ENCODE measurements around the gene FOCAD.
"Not testable (repeated sequence)": the region's sequence is repeated elsewhere in the genome, so short reads cannot be mapped to it uniquely, and the experiment has no call there.

GRCh38 chr9:20973246-20973947, 289.3 kb downstream of the FOCAD start:
- TF ChIP-seq EZH2 (IDR thresholded peaks at IDR 0.05; ENCODE audit: low read length, unreplicated experiment); CTCF (conservative IDR thresholded peaks at IDR 0.05; ENCODE audit: low read depth, low read length); EZH2phosphoT487 (IDR thresholded peaks at IDR 0.05; ENCODE audit: borderline replicate concordance, low read length): not testable (repeated sequence)

Measured in PC-3 (cell line).